ENCODE data around the gene PLCB4. TPM values are rescaled to one million over a fixed set of nuclear protein-coding genes. Genes with fewer than 3 reads are reported as not detected.

Gene PLCB4
- total RNA-seq, 1 experiment from 2014 or later, result 10.1 TPM

- H2AFZ ChIP-seq (ENCODE audit: low read length), result no peak overlapping the region
- H3K27me3 ChIP-seq (ENCODE audit: insufficient read depth, low read length), result no peaks in the 10 kb centered on the region
- H4K91ac ChIP-seq (ENCODE audit: insufficient read length, low read depth, low read length), result no peak overlapping the region
- no peak overlapping the region for H3T11ph ChIP-seq (ENCODE audit: low read length)
- H3K9ac ChIP-seq (ENCODE audit: extremely low read depth, insufficient read length, low read length), result no peak overlapping the region
- no peak overlapping the region for H2BK120ac ChIP-seq (ENCODE audit: low read depth, low read length, poor library complexity, severe bottlenecking)
- no peak overlapping the region for H4K5ac ChIP-seq (ENCODE audit: insufficient read length, low read depth, low read length)
- H3K23ac ChIP-seq (ENCODE audit: insufficient read length, low read depth, low read length), result no peak overlapping the region
- Mint-ChIP-seq H3K36me3 (ENCODE audit: insufficient read depth in 1 of 3, low read depth in 3 of 3) (peaks cover 0 to 5% (median 2%) of the 10 kb centered on the region in 3 experiments; a peak in 6 of 7 replicates), H3K9me3 (peaks cover 4 to 11% of the 10 kb centered on the region in 2 experiments; a peak in 4 of 5 replicates), H3K27ac (peak overlapping the region in 1 of 3 experiments; percentile 40; a peak in 1 of 7 replicates), H3K27me3 (ENCODE audit: low read depth) (no peaks in the 10 kb centered on the region), H3K4me3 (no peak overlapping the region), H3K4me1 (peaks cover 10 to 13% of the 10 kb centered on the region in 2 experiments)
- no peak overlapping the region for H3K14ac ChIP-seq (ENCODE audit: insufficient read depth, low read length)
- no peak overlapping the region for H3K56ac ChIP-seq (ENCODE audit: insufficient read length, low read depth, low read length)
- no peaks in the 10 kb centered on the region for H3K79me1 ChIP-seq (ENCODE audit: insufficient read depth, low read depth, low read length, poor library complexity, severe bottlenecking)
- H3K23me2 ChIP-seq (ENCODE audit: insufficient read length, low read depth, low read length, poor library complexity, severe bottlenecking), result no peaks in the 10 kb centered on the region
- H3K9me3 ChIP-seq (ENCODE audit: control insufficient read depth, low read depth, low read length), result peaks cover 8% of the 10 kb centered on the region
- H4K20me1 ChIP-seq (ENCODE audit: control insufficient read depth, insufficient read depth, insufficient read length), result no peaks in the 10 kb centered on the region
- no peak for TF ChIP-seq CTCF (conservative IDR thresholded peaks at IDR 0.05)
- no peak overlapping the region for H2BK5ac ChIP-seq (ENCODE audit: insufficient read length, low read length)
- H3K79me2 ChIP-seq (ENCODE audit: insufficient read depth, low read length), result no peaks in the 10 kb centered on the region
- H3K4ac ChIP-seq (ENCODE audit: low read depth, low read length), result no peak overlapping the region
- no peak overlapping the region for H2BK15ac ChIP-seq (ENCODE audit: low read depth, low read length)
- no CpG with 5 or more reads among the region's 3 CpGs for WGBS (ENCODE audit: extremely low coverage, insufficient read length, low lambda C conversion rate)
- no peak overlapping the region for H3K4me2 ChIP-seq (ENCODE audit: insufficient read depth, insufficient read length, low read length)
- H3K27ac ChIP-seq (ENCODE audit: insufficient read length, low read depth, low read length), result no peak overlapping the region
- H4K8ac ChIP-seq (replicated peaks; ENCODE audit: insufficient read length, low read depth, low read length), result no peak overlapping the region
- H2BK12ac ChIP-seq (ENCODE audit: insufficient read length, low read depth, low read length), result no peak overlapping the region
- DNase-seq, result no peak
- H3K4me1 ChIP-seq (ENCODE audit: insufficient read depth, low read length), result no peaks in the 10 kb centered on the region
- H3K18ac ChIP-seq (ENCODE audit: insufficient read length, low read depth, low read length), result no peak overlapping the region
- no peak overlapping the region for H2BK20ac ChIP-seq (ENCODE audit: low read depth, low read length, poor library complexity, severe bottlenecking)
- no peak overlapping the region for H2AK5ac ChIP-seq (ENCODE audit: insufficient read length, low read length)
These were observed 67.2 kb downstream of the PLCB4 start for GRCh38 chr20:9136114-9136513.
